GM20000 (cell line): Measurements from ENCODE around the gene POLE.

Source experiments
- DNase-seq: peaks from one replicate; pipeline ENCODE4 v3.0.0; 2012; ENCODE audit warnings: low spot score
- TF ChIP-seq, protein P1 (sequence below): IDR thresholded peaks from 2 replicates; pipeline ENCODE4 v1.5.1; 2012; ENCODE audit warnings: mild to moderate bottlenecking, control low read depth; ENCODE audit errors: extremely low read depth, missing control alignments

POLE gene

DNA sequence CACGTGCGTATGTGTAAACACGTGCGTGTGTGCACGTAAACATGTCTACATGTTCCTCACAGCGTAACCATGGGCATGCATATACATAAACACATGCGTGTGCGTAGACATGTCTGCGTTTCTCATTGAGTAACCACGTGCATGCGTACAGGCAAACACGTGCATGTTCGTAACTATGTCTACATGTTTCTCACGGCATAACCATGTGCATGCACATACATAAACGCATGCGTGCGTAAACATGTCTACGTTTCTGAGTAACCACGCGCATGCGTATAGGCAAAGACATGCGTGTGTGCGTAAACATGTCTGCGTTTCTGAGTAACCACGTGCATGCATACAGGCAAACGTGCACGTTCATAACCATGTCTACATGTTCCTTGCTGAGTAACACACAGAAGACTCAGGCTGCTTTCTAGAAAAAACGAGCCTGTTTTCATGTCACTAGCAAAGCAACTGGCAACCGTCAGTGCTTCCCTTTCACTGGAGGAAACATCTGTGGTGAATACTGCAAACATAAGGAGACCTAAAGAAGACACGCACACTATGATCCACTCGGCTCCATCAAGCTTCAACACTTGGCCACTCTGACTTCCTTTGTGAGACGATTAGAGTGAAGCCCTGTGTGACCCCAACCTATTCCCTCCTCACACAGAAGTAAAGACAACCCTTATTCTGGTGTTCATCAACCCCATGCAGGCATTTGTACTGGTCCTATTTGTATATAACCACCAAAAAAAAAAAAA is 28.8 kb downstream of the POLE start:
- no peak for DNase-seq
- TF ChIP-seq, protein P1, sequence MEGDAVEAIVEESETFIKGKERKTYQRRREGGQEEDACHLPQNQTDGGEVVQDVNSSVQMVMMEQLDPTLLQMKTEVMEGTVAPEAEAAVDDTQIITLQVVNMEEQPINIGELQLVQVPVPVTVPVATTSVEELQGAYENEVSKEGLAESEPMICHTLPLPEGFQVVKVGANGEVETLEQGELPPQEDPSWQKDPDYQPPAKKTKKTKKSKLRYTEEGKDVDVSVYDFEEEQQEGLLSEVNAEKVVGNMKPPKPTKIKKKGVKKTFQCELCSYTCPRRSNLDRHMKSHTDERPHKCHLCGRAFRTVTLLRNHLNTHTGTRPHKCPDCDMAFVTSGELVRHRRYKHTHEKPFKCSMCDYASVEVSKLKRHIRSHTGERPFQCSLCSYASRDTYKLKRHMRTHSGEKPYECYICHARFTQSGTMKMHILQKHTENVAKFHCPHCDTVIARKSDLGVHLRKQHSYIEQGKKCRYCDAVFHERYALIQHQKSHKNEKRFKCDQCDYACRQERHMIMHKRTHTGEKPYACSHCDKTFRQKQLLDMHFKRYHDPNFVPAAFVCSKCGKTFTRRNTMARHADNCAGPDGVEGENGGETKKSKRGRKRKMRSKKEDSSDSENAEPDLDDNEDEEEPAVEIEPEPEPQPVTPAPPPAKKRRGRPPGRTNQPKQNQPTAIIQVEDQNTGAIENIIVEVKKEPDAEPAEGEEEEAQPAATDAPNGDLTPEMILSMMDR, result no peak

DNA sequence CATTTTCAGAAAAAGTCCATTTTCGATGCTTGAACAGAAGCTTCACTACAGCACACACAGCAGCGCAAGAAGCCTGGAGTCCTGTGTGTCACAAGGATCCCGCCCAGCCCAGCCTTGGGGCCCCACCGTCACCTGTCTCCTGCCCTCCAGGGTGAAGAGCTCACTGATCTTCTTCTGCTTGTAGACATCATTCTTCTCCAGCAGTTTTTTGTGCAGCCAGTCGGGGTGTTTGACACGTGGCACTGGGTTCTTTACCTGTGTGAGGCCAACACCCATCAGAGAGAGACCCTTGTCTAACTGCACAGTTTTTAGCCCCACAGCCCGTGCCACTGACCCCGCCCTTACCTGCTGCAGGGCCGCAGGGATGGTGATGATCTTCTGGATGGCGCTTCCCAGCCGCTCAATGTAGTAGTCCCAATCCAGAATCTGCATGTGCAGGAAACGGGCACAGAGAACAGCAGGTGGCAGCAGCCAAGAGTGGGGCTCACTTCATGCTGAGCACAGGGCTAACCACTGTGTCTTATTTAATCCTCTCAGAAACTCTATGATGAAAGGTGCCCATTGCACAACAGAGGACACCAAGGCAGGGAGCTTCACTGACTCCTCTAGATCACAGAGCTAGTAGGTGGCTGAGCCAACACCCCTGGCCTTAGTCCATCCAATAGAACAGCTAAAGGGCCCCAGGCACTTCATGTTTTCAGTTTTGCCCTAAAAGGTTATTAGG is 30.0 kb downstream of the POLE start:
- DNase-seq, result no peak
- TF ChIP-seq, protein P1, result no peak

DNA sequence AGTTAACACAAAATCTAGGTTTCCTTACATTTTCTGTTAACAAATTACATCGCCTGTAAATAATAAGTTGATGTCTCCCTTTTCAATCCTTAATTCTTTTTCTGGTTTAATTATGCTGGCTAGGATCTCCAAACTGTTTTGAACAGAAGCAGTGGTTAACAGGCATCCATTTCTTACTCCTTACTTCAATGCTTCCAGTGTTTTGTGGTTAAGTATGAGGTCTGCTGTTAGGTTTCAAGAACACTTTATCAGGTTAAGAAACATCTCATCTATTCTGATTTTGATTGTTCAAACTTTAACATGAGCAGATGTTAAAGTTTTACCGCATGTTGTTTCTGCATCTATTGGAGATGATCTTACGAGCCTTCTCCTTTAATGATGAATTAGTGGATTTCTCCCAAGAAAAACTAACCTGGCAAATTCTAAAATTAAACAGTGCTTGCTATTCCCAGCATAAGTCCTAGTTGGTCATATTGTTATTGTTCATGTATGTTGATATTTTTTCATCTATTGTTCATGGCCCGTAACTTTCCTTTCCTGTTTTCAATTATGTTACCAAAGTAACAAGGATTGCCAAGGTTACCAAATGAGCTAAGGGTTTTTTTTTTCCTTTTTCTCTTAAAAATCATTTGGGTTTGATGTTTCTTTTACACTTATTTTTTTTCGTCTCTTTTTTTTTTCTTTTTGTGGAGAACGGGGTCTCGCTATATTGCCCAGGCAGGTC is 33.4 kb downstream of the POLE start:
- TF ChIP-seq, protein P1, result no peak
- no peak for DNase-seq

DNA sequence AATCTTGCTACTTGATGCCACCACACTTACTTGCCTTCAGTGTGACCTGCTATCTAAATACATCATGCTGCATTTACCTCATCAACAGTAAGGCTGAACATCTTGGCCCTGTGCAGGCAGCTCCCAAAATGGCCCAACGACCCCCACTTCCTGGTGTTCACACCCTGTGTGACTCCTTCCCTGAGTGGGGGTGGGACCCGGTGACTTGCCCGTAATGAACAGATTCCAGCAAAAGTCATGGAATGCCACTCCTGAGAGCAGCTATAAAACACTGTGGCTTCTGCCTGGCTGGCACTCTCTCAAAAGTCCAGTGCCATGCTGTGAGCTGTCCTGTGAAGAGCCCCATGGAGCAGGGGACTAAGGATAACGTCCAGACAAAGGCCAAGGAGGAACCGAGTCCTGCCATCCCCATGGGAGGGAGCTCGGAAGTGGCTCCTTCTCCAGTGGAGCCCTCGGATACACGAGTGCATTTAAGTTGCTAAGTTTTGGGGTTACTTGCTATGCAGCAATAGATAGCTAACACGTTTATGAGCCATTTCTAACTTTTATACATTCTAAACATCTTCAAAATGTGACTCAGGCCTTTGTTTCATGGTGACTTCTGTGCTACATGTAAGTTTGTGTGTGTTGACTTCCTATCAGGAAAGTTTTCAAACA is 35.6 kb downstream of the POLE start:
- TF ChIP-seq, protein P1, result no peak
- no peak for DNase-seq

DNA sequence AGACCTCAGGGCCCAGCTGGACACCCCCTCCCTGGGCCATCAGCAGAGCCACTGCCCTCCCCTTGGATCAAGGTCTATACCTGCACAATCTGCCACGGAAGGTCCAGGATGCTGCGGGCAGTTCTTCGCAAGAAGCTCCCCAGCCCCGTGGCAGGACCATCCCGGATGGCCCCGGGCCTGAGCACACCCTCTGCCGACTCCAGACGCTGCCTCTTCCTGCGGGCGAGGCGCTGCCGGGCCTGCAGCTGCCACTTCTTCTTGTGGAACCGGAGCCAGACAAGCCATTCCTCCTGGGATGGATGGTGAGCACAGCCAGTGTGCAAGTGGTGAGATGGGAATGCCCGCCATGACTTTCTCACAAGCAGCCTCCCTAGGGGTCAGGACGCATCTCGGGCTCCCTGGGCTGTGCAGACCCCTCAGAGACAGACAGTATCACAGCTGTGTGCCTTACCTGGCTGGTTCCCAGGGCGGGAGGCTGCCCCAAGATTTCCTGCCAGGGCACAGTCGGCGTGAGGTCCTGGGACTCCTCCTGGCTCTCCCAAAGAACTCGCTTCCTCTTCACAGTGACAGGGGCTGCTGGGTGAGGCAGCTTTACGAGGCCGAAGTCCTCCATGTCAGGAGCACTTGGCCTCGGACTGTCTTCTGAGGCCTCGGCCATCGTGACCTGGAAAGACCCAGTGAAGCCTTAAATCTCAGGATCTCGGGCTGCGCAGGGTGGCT is 37.8 kb downstream of the POLE start:
- TF ChIP-seq, protein P1, result no peak

DNA sequence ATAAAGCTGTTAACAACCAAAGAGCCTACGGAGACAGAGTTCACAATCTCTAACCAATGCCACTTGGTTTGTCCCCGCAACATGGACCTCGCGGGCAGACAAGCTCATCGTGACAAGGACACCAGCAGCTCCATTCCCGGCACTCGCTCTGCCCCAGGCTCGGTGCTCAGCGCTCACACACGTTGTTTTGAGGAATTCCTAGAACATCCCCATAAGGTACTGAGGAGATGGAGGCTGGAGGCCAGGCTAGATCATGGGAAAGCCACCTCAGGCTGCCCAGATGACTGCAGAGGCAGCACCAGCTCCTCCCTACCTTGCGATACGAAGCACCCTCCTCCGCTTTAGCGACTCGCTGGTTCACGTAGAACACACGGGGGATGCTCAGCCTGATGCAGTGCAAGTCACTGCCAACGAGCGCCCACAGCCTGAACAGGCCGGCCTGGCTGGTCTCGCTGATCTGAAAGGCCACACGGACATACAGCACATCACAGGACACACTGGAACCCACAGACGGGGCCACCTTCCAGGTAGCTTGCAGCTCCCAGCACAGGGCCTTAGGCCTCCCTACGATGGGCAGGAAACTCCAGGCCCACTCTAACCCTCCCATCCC is 38.4 kb downstream of the POLE start:
- DNase-seq, result no peak
- TF ChIP-seq, protein P1, result no peak

More for the DNA sequence above, 37.8 kb downstream of the POLE start:
- DNase-seq, result no peak
